HG02588 (cell line): ENCODE measurements around the gene TCF25.

Experiments used
- ATAC-seq: cut with Tn5 transposase; IDR thresholded peaks from one replicate; pipeline ENCODE4 v1.9.1; 2021; ENCODE audit warnings: mild to moderate bottlenecking, moderate library complexity; ENCODE audit not compliant: unreplicated experiment

Gene TCF25

GRCh38 chr16:89936034-89936433 is 62.6 kb downstream of the TCF25 start:
- no peak for ATAC-seq

- ATAC-seq = no peak
These were observed 63.1 kb downstream of the TCF25 start for GRCh38 chr16:89936508-89936907.

- ATAC-seq = no peak
These were observed 63.6 kb downstream of the TCF25 start for GRCh38 chr16:89936981-89937380.

- no peak for ATAC-seq
These were observed 64.9 kb downstream of the TCF25 start for GRCh38 chr16:89938175-89938885.

- no peak for ATAC-seq
These were observed 71.4 kb downstream of the TCF25 start for GRCh38 chr16:89944773-89945172.

- no peak for ATAC-seq
These were observed 72.3 kb downstream of the TCF25 start for GRCh38 chr16:89945654-89946053.

- no peak for ATAC-seq
These were observed 73.1 kb downstream of the TCF25 start for GRCh38 chr16:89946515-89946914.

GRCh38 chr16:89949121-89949742 is 75.8 kb downstream of the TCF25 start:
- no peak for ATAC-seq

- no peak for ATAC-seq
These were observed 76.4 kb downstream of the TCF25 start for GRCh38 chr16:89949756-89950155.

- ATAC-seq = no peak
These were observed 78.1 kb downstream of the TCF25 start for GRCh38 chr16:89951509-89951908.

GRCh38 chr16:89952049-89952448 is 78.7 kb downstream of the TCF25 start:
- ATAC-seq = no peak

- ATAC-seq = no peak
These were observed 79.2 kb downstream of the TCF25 start for GRCh38 chr16:89952551-89952950.

GRCh38 chr16:89953671-89954406 is 80.4 kb downstream of the TCF25 start:
- peak; percentile 53 for ATAC-seq

- ATAC-seq = no peak
These were observed 81.1 kb downstream of the TCF25 start for GRCh38 chr16:89954462-89954861.

- no peak for ATAC-seq
These were observed 81.8 kb downstream of the TCF25 start for GRCh38 chr16:89955001-89955685.

GRCh38 chr16:89956505-89957215 is 83.3 kb downstream of the TCF25 start:
- no peak for ATAC-seq

GRCh38 chr16:89957216-89957785 is 83.9 kb downstream of the TCF25 start:
- ATAC-seq = no peak

- ATAC-seq = no peak
These were observed 84.7 kb downstream of the TCF25 start for GRCh38 chr16:89958068-89958467.

GRCh38 chr16:89958596-89958995 is 85.2 kb downstream of the TCF25 start:
- ATAC-seq = no peak

- no peak for ATAC-seq
These were observed 87.6 kb downstream of the TCF25 start for GRCh38 chr16:89960966-89961365.
